ENCODE results near the gene RAP1GDS1.
"Not testable (repeated sequence)": the region's sequence is repeated elsewhere in the genome, so short reads cannot be mapped to it uniquely, and the experiment has no call there.

Gene RAP1GDS1

DNA sequence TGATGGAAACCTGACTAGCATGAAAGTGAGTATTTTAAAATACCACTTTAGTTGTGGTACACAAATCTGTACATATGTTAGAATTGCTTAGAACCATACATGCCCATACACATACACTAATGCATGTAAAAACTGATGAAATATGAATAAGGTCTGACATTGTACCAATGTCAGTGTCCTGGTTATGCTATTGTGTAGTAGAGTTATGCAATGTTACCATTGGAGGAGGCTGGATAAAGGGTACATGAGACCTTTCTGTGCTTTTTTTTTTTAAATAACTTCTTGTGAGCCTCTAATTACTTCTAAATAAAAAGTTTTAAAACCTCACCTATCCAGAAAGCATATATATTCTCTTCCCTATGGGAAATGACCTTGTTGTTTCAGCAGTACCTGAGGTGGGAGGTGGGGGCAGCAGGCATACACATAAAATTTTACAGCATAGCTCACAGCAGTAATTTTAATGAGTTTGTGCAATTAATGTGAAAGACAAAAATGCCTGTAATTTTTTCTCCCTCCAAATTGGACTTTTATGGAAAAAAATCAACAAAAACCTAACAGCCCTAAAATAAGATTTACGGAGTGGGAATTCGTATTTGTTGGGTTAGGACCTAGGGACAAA lies 97.6 kb downstream of the RAP1GDS1 start:
- TF ChIP-seq ZFX (IDR thresholded peaks at IDR 0.05; ENCODE audit: borderline replicate concordance), result no peak
- TF ChIP-seq, protein P1, sequence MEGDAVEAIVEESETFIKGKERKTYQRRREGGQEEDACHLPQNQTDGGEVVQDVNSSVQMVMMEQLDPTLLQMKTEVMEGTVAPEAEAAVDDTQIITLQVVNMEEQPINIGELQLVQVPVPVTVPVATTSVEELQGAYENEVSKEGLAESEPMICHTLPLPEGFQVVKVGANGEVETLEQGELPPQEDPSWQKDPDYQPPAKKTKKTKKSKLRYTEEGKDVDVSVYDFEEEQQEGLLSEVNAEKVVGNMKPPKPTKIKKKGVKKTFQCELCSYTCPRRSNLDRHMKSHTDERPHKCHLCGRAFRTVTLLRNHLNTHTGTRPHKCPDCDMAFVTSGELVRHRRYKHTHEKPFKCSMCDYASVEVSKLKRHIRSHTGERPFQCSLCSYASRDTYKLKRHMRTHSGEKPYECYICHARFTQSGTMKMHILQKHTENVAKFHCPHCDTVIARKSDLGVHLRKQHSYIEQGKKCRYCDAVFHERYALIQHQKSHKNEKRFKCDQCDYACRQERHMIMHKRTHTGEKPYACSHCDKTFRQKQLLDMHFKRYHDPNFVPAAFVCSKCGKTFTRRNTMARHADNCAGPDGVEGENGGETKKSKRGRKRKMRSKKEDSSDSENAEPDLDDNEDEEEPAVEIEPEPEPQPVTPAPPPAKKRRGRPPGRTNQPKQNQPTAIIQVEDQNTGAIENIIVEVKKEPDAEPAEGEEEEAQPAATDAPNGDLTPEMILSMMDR (IDR thresholded peaks at IDR 0.05), result no peak
- H3K27ac ChIP-seq, result no peak overlapping the region

- TF ChIP-seq, protein P1 (IDR thresholded peaks at IDR 0.05), result no peak
- no peak for TF ChIP-seq ZFX (IDR thresholded peaks at IDR 0.05; ENCODE audit: borderline replicate concordance)
- H3K27ac ChIP-seq, result no peak overlapping the region
Observed at GRCh38 chr4:98359646-98360045, 98.5 kb downstream of the RAP1GDS1 start.

GRCh38 chr4:98363431-98363830 lies 102.2 kb downstream of the RAP1GDS1 start:
- H3K27ac ChIP-seq, result no peak overlapping the region

GRCh38 chr4:98366275-98366674 lies 105.1 kb downstream of the RAP1GDS1 start:
- not testable (repeated sequence) for H3K27ac ChIP-seq

More at GRCh38 chr4:98363431-98363830, 102.2 kb downstream of the RAP1GDS1 start:
- TF ChIP-seq, protein P1 (IDR thresholded peaks at IDR 0.05), result no peak
- TF ChIP-seq ZFX (IDR thresholded peaks at IDR 0.05; ENCODE audit: borderline replicate concordance), result no peak

DNA sequence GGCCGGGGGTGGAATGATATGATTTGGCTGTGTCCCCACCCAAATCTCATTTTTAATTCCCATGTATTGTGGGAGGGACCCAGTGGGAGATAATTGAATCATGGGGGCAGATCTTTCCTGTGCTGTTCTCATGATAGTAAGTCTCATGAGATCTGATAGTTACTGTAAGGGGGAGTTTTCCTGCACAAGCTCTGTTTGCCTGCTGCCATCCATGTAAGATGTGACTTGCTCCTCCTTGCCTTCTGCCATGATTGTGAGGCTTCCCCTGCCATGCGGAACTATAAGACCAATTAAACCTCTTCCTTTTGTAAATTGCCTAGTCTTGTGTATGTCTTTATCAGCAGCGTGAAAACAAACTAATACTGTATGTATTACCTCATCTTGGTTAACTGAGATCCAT lies 106.8 kb downstream of the RAP1GDS1 start:
- H3K27ac ChIP-seq, result not testable (repeated sequence)

GRCh38 chr4:98369322-98369721 lies 108.1 kb downstream of the RAP1GDS1 start:
- TF ChIP-seq, protein P1 (IDR thresholded peaks at IDR 0.05), result no peak
- no peak for TF ChIP-seq ZFX (IDR thresholded peaks at IDR 0.05; ENCODE audit: borderline replicate concordance)
- H3K27ac ChIP-seq, result no peak overlapping the region

GRCh38 chr4:98374643-98375042 lies 113.5 kb downstream of the RAP1GDS1 start:
- no peak overlapping the region for H3K27ac ChIP-seq
- TF ChIP-seq, protein P1 (IDR thresholded peaks at IDR 0.05), result no peak
- TF ChIP-seq ZFX (IDR thresholded peaks at IDR 0.05; ENCODE audit: borderline replicate concordance), result no peak

DNA sequence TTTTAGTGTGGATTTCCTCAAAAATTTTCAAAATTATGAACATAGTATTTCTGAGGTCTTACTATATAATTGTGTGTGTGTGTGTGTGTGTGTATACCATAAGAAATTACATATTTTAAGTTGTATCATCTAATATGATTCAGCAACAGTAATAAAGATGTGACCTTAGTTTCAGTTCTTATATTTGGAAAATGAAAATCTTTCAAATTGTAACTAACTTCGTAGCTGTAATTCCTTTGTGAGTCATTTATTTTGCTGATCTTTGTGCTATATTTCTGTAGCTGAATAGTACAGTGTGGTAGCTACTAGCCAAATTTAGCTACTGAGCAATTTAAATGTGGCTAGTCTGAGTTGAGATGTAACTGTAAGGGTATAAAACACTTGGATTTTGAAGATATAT lies 116.4 kb downstream of the RAP1GDS1 start:
- TF ChIP-seq ZFX (IDR thresholded peaks at IDR 0.05; ENCODE audit: borderline replicate concordance), result no peak
- TF ChIP-seq, protein P1 (IDR thresholded peaks at IDR 0.05), result no peak
- H3K27ac ChIP-seq, result no peak overlapping the region
